ENCODE results near the gene PITPNB. TPM values are rescaled to one million over a fixed set of nuclear protein-coding genes. Genes with fewer than 3 reads are reported as not detected.

PITPNB gene
- total RNA-seq, 1 donor from 2014 or later, result 30.6 TPM

DNA sequence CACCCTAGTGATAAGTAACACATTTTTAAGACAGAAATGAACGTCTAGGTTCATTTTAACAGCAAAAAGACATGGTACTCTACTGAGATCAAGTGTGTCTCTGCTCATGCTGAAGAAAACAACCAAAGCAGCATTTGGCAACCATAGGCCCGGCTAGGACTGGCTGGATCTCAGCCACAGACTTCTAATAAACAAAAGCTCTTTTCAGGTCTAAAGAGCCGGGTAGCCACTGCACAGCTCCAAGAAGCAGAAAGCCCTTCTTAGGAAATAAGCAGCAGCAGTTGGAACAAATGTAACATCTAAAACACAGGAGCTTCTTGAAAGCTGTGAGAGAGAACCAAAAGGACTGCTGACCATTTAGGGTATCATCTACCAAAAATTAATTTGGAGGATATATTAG lies 37.6 kb downstream of the PITPNB start:
- no peak for DNase-seq (ENCODE audit: low read depth, low spot score)

DNA sequence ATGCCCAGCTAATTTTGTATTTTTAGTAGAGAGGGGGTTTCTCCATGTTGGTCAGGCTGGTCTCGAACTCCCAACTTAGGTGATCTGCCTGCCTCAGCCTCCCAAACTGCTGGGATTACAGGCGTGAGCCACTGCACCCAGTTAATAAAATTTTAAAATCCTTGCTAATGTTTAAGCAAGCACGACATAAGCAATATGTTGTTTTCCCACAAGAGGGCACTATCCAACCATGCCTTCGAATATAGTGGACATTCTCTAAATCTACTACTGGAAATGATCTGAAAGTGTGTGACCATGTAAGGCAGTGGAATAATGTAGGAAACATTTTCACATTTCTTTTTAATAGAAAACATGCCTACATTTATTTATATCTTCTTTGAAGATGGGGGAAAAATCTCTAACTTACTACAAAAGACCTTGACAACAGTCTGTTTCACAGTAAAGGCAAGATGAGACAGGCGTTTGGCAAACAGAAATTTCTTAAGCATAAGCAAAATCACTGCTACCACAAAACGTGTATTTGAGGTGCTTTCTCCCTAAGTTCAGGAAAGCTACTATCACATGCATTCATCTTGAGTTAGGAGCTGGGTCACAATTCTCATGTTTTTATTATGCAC lies 38.2 kb downstream of the PITPNB start:
- peak; percentile 39 for DNase-seq (ENCODE audit: low read depth, low spot score)

DNA sequence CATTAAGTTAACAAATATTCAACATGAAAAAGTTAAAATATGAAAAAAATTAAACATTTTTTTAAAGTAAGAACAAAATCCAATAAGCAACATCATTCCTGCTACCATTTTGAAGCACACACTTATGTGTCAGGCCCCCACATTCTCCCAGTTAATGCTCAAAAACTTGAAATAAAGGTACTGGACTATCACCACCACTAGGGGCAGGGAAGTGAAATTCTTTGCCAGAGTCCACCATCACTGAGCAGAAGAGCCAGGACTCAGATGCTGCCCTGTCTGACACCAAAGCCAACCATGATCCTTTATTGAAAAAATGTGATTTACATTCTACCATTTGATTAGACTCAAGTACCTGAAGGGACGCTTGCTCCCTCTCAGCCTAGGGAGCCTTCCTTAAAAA lies 39.1 kb downstream of the PITPNB start:
- no peak for DNase-seq (ENCODE audit: low read depth, low spot score)

DNA sequence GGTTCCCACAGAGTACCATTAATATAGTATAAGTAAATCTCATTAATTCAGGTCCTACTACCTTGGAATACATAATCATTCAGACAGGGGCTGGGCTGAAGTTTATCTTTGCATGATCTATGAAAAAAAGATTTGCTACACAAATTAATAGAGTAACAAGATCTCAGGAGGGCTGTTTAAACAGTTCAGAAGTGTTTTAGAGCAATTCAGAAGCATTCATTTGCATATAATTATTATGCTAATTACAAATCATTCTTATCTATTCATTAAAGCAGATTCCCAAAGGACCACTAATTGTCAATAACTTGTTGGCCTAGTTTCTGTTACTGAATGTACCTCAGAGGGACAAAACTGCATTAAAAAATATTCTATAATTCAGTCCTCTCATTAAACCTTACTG lies 40.5 kb downstream of the PITPNB start:
- no peak for DNase-seq (ENCODE audit: low read depth, low spot score)

DNA sequence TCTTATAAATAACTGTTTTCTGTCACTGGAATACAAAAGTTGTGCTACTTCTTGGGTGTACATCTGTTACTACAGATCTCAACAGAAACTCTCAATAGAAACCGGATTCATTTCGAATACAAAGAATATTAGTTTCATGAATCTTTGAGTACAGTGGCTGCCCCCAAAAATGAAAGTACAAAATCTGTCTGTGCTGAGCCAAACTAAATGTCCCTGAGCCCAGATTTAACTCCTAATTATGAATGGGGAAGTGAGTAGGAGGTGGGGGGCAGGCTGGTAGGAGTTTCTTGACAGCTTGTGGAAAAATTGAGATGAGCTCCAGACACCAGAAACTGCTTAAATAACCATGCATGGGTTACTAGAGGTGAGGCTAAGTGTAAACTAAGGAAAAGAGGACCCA lies 41.6 kb downstream of the PITPNB start:
- no peak for DNase-seq (ENCODE audit: low read depth, low spot score)

DNA sequence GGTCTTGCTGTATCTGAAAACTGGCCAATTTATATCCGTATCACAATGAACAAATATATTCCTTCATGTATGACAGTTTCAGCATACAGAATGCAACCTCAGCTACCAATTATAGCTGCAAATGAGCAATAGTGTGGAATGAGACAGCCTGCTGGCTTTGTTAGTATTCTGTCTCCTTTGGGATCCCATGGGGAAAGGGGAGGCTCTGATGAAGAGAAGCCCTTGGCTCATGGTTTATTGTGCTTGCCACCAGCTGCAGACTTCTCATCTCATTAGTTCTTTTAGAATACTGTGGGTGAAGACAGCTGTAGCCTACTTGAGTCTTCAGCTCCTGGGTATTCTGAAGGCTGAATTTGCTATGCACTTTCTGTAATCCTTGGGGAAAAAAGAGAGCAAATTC lies 42.4 kb downstream of the PITPNB start:
- no peak for DNase-seq (ENCODE audit: low read depth, low spot score)

DNA sequence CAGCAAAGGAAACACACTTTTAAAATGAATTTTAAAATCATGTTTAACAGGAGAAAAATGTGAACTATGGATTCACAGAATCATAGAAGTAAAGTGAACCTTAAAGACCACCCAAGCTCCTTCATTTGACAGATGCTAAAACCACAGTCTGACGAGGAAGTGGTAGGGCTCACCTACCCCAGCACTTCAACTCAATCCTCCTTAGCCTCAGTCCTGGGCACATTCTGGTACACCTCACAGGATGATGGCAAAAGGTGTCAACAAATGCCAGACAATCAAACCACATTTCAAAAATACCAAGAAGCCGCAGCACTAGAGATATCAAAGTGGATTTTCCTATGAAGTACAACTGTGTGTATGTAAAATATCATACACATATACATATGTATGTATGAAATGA lies 43.1 kb downstream of the PITPNB start:
- no peak for DNase-seq (ENCODE audit: low read depth, low spot score)

DNA sequence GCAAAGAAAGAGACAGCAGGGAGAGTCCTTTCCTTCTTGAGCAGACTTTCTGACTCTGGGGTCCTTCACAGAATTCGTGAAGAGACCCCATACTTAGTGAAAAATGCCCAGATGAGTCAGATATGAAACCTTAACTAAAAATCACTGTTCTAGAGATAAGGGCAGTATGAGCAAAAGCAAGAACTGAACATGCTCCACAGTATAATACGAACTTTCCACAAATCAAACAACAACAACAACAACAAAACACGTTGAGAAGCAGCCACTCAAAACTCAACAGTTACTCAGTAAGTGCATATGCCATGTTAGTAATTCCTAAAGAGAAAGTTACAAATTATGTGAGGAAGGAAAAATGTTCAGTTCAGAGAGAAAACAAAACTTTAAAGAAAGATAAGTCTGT lies 44.3 kb downstream of the PITPNB start:
- DNase-seq (ENCODE audit: low read depth, low spot score), result no peak

DNA sequence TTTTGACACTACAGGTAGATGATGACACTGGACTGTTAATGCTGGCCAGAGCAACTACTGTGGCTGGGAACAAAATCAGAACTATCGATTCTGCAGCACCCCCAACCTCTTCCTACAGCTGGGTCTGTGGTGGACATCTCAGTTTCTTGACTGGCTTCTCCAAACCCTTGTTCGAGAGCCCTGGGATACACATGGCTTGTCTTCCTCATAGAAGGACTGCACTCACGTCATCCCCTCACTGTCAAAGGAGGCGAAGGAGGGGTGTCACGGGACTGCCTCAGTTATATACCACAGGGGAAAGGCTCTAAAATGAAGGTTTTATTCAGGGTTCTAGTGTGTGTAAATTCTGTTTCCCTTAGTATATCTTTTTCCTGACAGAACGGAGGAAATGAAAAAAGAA lies 44.9 kb downstream of the PITPNB start:
- no peak for DNase-seq (ENCODE audit: low read depth, low spot score)

DNA sequence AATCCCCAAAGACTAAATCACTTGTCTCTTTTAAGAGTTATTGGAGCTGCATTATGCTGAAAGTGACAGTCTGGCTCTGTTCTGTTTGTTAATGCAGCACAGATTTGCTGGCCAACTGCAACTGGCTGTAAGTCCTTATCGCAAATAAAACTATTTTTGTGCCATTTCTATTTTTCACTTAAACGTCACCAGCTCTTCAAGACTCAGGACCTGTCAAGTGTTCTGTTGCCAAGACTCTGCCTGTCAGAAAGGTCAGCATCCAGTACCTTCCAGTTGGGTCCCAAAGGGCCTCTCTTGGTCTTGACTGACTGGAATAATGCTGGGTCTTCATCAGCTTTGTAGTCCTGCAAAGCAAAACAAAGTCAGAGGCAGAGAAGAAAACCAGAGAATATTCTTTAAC lies 45.6 kb downstream of the PITPNB start:
- no peak for DNase-seq (ENCODE audit: low read depth, low spot score)

DNA sequence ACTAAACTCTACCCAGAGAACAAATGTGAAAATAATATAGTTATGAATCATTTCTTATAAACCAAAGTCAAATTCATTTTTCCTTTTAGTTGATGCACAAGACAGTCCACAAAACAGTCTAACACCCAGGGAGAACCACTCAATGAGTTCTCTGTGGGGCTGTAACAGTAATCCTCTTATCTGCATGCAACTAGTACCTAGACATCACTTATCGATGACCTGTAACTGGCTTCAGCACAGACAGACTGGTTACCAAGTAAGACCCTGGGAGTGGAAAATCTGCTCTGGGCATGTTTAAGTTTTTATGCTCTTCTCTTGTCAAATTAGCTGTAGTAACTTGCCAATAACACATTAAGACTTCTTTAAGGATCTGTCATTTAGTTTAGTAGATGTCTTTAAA lies 46.6 kb downstream of the PITPNB start:
- DNase-seq (ENCODE audit: low read depth, low spot score), result no peak

DNA sequence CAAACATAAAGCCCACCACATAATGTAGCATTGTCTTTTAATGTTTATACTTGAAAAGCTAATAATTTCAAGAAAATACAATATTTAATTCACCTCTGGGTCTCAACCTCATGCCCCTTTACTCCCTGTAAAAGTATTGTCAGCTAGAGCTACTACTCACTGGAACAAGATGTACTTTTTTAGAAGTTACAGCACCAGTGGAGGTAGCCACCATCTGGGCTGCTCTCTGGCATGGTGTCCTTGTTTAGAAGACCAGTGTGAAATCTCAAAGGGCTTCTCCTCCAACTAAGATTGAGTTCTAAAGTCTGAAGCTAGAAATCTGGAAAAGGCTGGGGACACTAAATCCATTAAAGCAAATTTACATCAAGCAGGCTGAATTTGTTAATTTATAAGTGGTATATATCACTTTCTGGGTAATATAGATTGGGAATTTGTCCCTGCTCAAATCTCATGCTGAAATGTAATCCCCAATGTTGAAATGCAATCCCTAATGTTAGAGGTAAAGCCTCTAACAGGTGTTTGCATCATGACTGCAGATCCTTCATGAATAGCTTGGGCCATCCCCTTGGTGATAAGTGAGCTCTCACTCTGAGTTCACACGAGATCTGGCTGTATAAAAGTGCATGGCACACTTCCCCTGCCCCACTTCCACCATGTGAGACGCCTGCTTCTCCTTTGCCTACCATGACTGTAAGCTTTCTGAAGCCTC lies 47.6 kb downstream of the PITPNB start:
- no peak for DNase-seq (ENCODE audit: low read depth, low spot score)

DNA sequence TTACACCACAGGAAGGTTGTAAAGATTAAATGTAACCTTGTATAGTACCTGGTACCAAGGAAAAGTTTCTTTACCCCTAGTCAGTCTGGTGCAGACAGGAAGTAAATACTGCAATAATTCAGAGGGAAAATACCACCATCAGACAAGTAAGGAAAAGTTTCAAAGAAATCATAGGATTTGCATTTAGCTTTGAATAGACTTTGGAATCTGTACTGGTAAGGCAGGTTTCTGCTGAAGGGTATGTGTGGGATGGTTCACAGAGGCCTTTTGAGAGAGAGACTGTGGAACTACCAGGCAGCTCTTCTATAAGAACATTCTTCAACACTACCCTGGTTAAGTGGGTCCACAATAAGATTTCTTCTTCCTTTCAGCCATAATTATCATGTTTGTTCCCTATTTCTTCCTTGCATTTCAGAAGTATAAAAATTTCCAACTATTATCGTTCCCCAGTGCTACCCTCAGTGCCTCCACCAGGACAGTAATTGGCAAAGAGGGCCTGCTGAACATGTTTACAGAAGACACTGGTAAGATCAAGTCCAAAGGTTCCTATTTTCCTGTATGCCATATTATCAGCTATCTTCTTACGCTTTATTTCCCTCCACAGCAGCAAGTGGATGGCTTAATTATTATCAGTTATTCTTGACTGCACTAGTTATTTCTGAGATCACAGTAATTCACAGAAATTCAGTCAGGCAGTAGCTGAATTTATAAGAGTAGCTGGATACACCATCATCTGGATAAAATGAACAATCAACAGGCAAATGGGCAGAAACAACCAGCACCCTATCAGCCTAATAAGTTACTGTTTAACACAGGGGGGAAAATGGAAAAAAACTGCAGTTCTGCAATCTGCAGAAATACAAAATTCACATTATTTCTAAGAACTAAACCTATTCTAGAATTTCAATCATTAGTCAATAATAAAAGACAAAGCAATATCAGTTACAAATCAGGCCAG lies 48.5 kb downstream of the PITPNB start:
- DNase-seq (ENCODE audit: low read depth, low spot score), result no peak

DNA sequence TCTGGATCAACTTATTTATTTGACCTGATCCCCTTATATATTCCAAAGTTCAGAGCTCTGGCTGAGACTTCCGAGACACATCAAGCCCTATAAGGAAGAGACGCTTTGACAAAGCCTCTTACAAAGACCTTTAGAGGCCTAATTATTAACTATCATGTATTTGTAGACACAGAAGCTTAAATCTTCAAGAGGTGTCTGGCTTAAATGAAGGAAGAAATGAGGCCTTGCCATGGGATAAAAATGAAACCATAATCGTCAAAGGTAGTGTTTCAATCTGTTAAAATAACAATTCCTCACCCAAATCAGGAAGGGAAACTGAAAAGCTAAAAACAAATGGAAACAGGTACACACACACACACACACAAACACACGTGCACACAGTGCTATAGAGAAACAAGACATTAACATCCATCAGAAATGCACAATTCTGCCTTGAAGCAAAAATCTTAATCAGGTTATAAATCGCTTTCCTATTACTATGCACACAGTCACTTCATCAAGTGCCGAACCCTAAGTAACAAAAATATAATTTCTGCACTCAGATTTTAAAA lies 50.2 kb downstream of the PITPNB start:
- DNase-seq (ENCODE audit: low read depth, low spot score), result no peak

DNA sequence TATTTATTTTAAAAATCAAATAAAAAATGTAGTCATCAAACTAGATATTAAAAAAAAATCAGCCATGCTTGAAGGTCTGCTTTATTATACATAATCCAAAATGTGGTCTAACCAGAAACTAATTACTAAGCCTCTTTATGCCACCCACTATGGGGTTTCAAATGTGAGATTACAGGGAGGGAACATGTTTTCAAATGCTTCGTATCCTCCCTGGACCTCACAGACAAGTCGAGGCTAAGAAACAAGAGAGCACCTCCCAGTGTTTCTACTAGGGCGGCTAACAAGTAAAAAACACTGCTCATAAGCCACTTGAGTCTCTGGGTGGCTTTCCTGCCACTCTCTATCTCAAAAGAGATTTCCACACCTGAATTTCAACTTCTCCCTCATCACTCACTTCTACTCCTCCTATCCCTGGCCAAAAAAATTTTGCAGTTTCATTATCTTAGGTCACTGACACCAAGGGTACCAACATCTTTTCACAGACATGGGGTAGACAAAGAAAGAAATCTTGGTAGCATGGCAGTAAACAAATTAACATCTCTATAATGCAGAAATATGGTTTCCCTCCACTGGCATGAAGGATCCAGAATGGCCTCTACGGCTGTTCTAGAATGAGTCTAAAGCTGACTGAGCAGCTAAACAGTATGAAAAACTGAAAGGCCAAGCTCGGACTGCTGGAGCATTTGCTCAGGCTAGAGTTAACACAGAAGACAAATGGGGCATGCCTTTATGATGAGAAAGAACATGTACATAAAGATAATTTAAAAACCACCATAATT lies 50.9 kb downstream of the PITPNB start:
- no peak for DNase-seq (ENCODE audit: low read depth, low spot score)

DNA sequence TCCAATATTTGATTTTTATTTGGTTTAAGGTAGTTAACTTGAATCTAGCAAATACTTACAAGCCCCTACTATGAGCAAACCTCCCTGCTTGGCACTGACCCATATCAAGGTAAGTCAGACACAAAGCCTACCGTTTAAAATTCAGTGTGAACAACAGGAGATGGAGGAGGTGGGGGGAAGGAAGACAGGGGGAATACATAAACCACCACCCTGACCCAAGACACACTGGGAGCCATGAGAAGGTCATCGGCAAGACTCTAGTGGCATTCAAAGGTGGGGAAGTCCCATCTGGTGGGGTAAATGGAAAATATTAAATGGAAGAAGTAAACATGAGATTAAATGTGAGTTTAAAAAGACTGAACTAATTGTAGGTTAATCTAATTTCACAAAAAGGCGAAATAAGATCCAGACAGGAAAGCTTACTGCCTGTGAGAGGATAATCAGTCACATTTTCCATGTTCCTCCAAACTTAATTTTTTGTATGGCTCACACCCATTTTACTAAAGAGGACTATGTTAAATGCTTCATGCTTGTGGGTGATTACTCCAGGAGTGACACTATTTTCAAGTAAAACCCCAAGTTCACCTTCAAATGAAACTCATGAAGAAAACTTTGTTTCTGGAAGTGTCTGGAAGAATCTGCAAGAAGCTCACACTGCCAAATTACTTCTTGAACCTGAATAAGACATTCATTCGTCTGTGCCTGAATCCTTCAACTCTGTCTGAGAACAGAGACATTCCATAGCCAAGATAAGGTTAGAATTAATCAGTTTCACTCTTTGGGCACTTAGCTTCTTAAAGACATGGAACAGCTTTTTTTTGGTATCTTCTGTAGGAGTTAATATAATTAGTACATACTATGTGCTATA lies 51.7 kb downstream of the PITPNB start:
- DNase-seq (ENCODE audit: low read depth, low spot score), result no peak

DNA sequence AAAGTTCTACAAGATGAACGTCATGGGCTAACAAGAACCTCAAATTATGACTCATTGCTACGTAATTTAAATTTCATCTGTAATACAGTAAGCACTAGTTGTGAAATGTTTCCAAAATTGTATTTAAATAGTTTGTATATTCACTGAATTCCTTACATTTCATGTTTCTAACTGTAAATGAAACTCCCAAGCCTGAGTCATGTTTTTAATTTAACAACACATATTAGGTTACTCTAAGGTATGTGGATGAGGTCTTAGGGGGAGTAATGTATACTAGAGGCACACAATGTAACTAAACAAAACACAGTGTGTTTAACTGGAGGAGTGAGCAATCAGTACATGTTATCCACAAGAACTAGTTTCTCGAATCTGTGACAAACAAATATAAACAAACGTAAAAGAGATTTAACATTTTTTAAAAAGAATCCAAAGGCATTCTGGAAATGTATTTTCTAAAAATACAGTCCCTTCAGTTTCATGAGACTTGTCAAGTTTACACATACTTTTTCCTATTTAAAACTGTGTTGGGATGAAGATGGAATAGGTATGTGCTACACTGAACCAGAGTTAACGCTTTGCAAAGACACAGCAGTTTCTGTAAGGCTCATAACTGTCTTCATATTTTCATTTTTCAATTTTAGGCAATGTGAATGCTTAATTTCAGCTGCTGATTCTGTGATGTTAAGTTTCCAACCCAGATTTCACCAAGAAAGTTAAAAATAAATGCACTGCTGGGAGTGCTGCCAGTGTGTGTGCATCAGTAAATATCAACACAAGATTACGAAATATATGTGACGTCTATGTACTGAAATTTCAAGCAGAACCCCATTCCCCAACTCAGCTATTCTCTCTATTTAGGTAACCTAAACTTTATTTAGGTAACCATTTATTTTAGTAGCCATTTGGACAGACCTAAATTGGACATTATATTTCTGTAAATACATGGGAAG lies 52.6 kb downstream of the PITPNB start:
- DNase-seq (ENCODE audit: low read depth, low spot score), result no peak

DNA sequence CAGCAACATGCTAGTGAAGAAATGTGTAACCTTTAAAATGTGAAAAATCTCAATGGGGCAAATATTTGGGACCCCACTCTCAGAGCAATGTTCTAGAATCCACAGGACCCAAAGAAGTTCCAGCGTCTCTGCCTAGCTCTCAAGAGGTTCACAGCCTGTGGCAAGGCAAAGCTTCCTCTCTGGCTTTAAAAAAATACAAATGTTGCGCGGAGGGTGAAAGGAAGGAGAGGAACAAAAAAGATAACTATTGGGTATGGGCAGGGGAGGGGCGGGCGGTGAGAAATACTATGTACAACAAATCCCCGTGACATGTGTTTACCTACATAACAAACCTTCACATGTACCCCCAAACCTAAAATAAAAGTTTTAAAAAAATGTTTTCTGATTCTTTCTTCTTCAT lies 53.6 kb downstream of the PITPNB start:
- no peak for DNase-seq (ENCODE audit: low read depth, low spot score)

DNA sequence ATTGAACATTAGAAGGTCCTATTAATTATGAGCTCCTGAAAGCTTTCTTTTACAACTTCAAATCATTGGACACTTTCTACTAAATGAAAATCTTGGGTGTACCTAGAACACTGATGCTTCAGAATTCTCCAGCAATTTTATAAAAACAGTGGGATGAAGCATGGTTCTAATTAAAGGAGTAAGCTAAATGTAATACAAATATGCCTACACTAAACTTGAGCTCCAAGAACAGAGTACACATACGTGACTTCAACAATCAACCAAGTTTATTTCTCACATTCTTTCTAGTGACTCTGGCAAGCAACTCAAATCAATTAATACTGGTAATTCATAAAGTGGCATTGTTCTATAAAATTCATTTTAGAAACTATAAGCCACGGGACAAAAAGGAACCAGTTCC lies 55.5 kb downstream of the PITPNB start:
- no peak for DNase-seq (ENCODE audit: low read depth, low spot score)

Data from pulmonary artery endothelial cell (primary cell).